ENCODE measurements around the gene EML3. TPM values are rescaled to one million over a fixed set of nuclear protein-coding genes. Genes with fewer than 3 reads are reported as not detected.

Gene EML3
- total and polyA plus RNA-seq, 2 of the 8 experiments (the other 6 are each of a cell fraction or from before 2014, with no cell fraction given): 19.2 to 29.9 TPM

GRCh38 chr11:62579252-62579651 lies 33.3 kb downstream of the EML3 start:
- FAIRE-seq (no peak), DNase-seq (ENCODE audit: low read depth in 1 of 2, low spot score in 2 of 2) (no peak)
- ChIA-PET CTCF (ENCODE audit: partially characterized antibody) (no interaction called here), POLR2A (ENCODE audit: partially characterized antibody) (interaction anchor here (0.6 to 20.7 kb wide), 4 partner anchors 10 to 247 kb away, joined by 3 to 336 read pairs (median 4); partner anchors contain the start of genes C11orf98 and CSKMT)
- Histone ChIP-seq H3K4ac (replicated peaks; ENCODE audit: insufficient read length, low read depth, low read length) (no peak overlapping the region), H2AFZ (ENCODE audit: low read length) (no peak overlapping the region), H3K56ac (replicated peaks; ENCODE audit: insufficient read length, low read depth, low read length) (no peak overlapping the region), H4K91ac (replicated peaks; ENCODE audit: insufficient read length, low read length) (no peak overlapping the region), H2BK20ac (ENCODE audit: low read length) (no peak overlapping the region), H3K4me2 (ENCODE audit: insufficient read depth in 1 of 2, low read depth in 2 of 2, low read length in 2 of 2) (no peak overlapping the region), H2BK15ac (ENCODE audit: low read length) (no peak overlapping the region), H2AK5ac (ENCODE audit: low read depth, low read length) (no peak overlapping the region), H4K20me1 (replicated peaks in 1 of 2; ENCODE audit: control insufficient read depth in 1 of 2, insufficient read depth in 2 of 2, low read length in 2 of 2) (peaks cover 0 to 3% of the 10 kb centered on the region in 2 experiments), H2BK12ac (ENCODE audit: low read depth, low read length) (no peak overlapping the region), H3K79me1 (ENCODE audit: low read depth, low read length) (0 out of 2 replicates have a peak, but pooled peaks cover 2% of the 10 kb centered on the region), H4K5ac (ENCODE audit: insufficient read length, low read depth, low read length) (no peak overlapping the region), H3K18ac (ENCODE audit: extremely low read depth, low read length) (no peak overlapping the region), H3K9ac (replicated peaks in 1 of 4; ENCODE audit: extremely low read depth in 1 of 4, low read depth in 3 of 4, low read length in 3 of 4) (no peak overlapping the region), H3K36me3 (ENCODE audit: control insufficient read depth in 2 of 4, insufficient read depth in 4 of 4, low read length in 3 of 4) (peaks cover 2 to 25% (median 18%) of the 10 kb centered on the region in 4 experiments; a peak in 7 of 8 replicates), H3K14ac (ENCODE audit: insufficient read length) (no peak overlapping the region), H3K27ac (ENCODE audit: low read depth, low read length) (no peak overlapping the region), H3K23me2 (ENCODE audit: low read depth, low read length) (peaks cover 6% of the 10 kb centered on the region), H3K9me3 (ENCODE audit: insufficient read depth in 2 of 2, low read depth in 1 of 2, low read length in 1 of 2) (no peaks in the 10 kb centered on the region), H2BK5ac (ENCODE audit: low read depth, low read length) (no peak overlapping the region), H4K8ac (ENCODE audit: extremely low read depth, insufficient read depth, low read length) (no peak overlapping the region), H3K4me1 (replicated peaks in 1 of 4; ENCODE audit: control insufficient read depth in 3 of 4, insufficient read depth in 4 of 4, low read length in 3 of 4) (peaks cover 0 to 8% (median 4%) of the 10 kb centered on the region in 4 experiments; a peak in 3 of 7 replicates), H2BK120ac (replicated peaks; ENCODE audit: low read depth, low read length) (no peak overlapping the region), H3K23ac (ENCODE audit: insufficient read length) (no peak overlapping the region), H3K4me3 (ENCODE audit: extremely low read depth in 1 of 4, insufficient read depth in 2 of 4, low read depth in 3 of 4, low read length in 4 of 4) (no peak overlapping the region), H3K27me3 (replicated peaks in 1 of 4; ENCODE audit: control insufficient read depth in 3 of 4, extremely low read depth in 1 of 4, insufficient read depth in 3 of 4, low read length in 3 of 4) (no peaks in the 10 kb centered on the region), H3K79me2 (ENCODE audit: control insufficient read depth in 1 of 2, insufficient read depth in 2 of 2, low read length in 2 of 2) (no peaks in the 10 kb centered on the region)
- 86% methylated on average over 2 of the region's 2 CpGs; no CpG with 5 or more reads in 1 of the 2 experiments for WGBS, 2 experiments (ENCODE audit: extremely low coverage in 1 of 2, insufficient coverage in 1 of 2, insufficient read length in 1 of 2, insufficient replicate concordance in 2 of 2, low coverage in 1 of 2, low lambda C conversion rate in 2 of 2, missing lambda C conversion rate in 1 of 2)
- no peak for TF ChIP-seq CHD2 (IDR thresholded peaks at IDR 0.05; ENCODE audit: low read length)
- no peak for TF ChIP-seq SRF (IDR thresholded peaks at IDR 0.05; ENCODE audit: low read depth, low read length)
- no peak for TF ChIP-seq SIX5 (IDR thresholded peaks at IDR 0.05; ENCODE audit: low read depth, low read length)
- TF ChIP-seq, protein P1, sequence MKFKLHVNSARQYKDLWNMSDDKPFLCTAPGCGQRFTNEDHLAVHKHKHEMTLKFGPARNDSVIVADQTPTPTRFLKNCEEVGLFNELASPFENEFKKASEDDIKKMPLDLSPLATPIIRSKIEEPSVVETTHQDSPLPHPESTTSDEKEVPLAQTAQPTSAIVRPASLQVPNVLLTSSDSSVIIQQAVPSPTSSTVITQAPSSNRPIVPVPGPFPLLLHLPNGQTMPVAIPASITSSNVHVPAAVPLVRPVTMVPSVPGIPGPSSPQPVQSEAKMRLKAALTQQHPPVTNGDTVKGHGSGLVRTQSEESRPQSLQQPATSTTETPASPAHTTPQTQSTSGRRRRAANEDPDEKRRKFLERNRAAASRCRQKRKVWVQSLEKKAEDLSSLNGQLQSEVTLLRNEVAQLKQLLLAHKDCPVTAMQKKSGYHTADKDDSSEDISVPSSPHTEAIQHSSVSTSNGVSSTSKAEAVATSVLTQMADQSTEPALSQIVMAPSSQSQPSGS (IDR thresholded peaks at IDR 0.05; ENCODE audit: low read length): no peak
- no peak for TF ChIP-seq POU5F1 (IDR thresholded peaks at IDR 0.05; ENCODE audit: low read depth, low read length)
- no peak for TF ChIP-seq RAD21 (IDR thresholded peaks at IDR 0.05 in 1 of 2, conservative IDR thresholded peaks at IDR 0.05 in 1 of 2; ENCODE audit: low read depth in 2 of 2, low read length in 2 of 2)
- TF ChIP-seq CTBP2 (IDR thresholded peaks at IDR 0.05; ENCODE audit: borderline replicate concordance, insufficient read depth, insufficient read length, low read length): no peak
- TF ChIP-seq TCF12 (IDR thresholded peaks at IDR 0.05; ENCODE audit: low read depth, low read length): no peak
- TF ChIP-seq CBX8 (IDR thresholded peaks at IDR 0.05; ENCODE audit: borderline replicate concordance, low read depth, low read length): no peak
- no peak for TF ChIP-seq ZNF274 (IDR thresholded peaks at IDR 0.05; ENCODE audit: borderline replicate concordance, extremely low read depth, low read length)
- TF ChIP-seq SP1 (IDR thresholded peaks at IDR 0.05; ENCODE audit: low read depth, low read length): no peak
- TF ChIP-seq RXRA (IDR thresholded peaks at IDR 0.05; ENCODE audit: insufficient read depth, low read depth, low read length): no peak
